IgD-negative memory B cell (primary cell): ENCODE results near the gene PEX14. TPM values are rescaled to one million over a fixed set of nuclear protein-coding genes. Genes with fewer than 3 reads are reported as not detected.
A peak's percentile ranks its signal among the peaks of the same experiment; 100 is the strongest.

ENCODE experiments used
- H3K27ac Mint-ChIP-seq, 3 donors: one replicate each; pipeline ENCODE4 v1.8.0; 2020 to 2022; ENCODE audit warnings: mild to moderate bottlenecking in 3 of 3, mixed read lengths in 3 of 3, moderate library complexity in 1 of 3
- H3K27me3 Mint-ChIP-seq: one replicate; pipeline ENCODE4 v1.8.0; 2021; ENCODE audit warnings: mixed read lengths
- H3K36me3 Mint-ChIP-seq: one replicate; pipeline ENCODE4 v1.8.0; 2020; ENCODE audit warnings: mild to moderate bottlenecking, mixed read lengths
- H3K4me1 Mint-ChIP-seq, 3 donors: one replicate each; pipeline ENCODE4 v1.8.0; 2020 to 2022; ENCODE audit warnings: mixed read lengths in 3 of 3, mild to moderate bottlenecking in 1 of 3
- H3K4me3 Mint-ChIP-seq, 4 donors: one replicate each; pipeline ENCODE4 v1.8.0; 2020 to 2022; ENCODE audit warnings: mild to moderate bottlenecking in 4 of 4, mixed read lengths in 4 of 4, moderate library complexity in 3 of 4
- H3K9me3 Mint-ChIP-seq, 3 donors: one replicate each; pipeline ENCODE4 v1.8.0; 2020 to 2021; ENCODE audit warnings: mixed read lengths in 3 of 3, mild to moderate bottlenecking in 1 of 3
- polyA plus RNA-seq: library from polyadenylated mRNA; unstranded; fragments of 300-500 nt; fragmentation: Illumina TruSeq; gene quantifications from one replicate; pipeline ENCODE4 v1.2.3, GENCODE V29; 2021

The PEX14 gene
- polyA plus RNA-seq, 1 donor from 2014 or later, result 7.6 TPM

DNA sequence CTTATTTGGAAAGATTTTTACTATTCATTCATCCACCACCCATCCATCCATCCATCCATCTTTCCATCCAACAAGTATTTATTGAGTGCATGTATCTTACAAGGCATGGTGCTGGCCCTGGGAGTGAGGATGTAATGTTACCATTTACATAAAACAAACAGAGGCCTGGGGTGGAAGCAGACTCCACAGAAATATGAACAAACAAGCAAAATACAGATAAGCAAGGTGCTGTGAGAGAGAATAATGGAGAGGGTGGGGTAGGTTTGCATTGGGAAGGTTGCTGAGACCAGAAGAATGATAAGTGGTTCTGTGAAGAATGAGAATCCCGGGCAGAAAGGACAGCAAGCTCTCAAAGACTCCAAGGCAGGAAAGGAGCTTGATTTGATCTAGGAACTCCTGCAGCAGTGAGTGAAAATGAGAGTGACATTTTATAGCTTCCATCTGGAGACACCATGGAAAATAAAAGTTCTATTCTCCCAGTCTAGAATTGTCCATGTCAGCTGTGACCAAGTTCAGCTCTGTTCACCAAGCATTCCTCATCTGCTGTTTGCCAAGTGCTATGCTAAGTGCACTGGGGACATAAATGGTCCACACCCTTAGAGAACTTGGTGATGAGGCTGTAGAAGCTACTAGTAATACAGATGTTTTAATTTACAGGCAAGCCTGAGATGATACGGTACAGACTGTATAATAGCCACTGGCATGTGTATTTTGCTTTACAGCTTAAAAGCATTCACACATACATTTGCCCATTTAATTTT, 75.3 kb downstream of the PEX14 start:
- Mint-ChIP-seq H3K27ac (no peak overlapping the region), H3K4me1 (peaks cover under 1 to 6% (median 3%) of the 10 kb centered on the region in 3 donors), H3K27me3 (peaks cover 1% of the 10 kb centered on the region), H3K4me3 (no peak overlapping the region), H3K36me3 (peaks cover 4% of the 10 kb centered on the region), H3K9me3 (no peaks in the 10 kb centered on the region)

DNA sequence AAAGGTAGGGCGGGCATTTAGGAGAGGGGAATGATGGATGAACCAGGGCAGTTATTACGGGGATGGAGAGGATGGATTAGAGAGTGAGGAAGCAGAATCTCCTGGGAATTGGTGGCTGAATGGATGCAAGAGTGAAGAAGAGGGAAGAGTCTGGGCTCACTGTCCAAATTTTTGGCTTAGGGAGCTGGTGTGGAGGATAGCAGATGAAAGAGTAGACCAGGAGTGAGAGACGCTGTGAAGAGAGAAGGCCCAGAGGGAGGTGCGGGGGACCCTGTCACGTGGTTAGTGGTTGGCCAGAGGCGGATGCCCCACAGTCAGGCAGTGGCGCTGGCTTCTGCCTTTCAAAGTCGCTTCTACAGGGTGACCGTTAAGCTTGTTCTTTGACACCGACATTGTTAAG, 78.4 kb downstream of the PEX14 start:
- H3K27ac Mint-ChIP-seq, result no peak overlapping the region
- H3K36me3 Mint-ChIP-seq, result peaks cover 2% of the 10 kb centered on the region
- H3K4me3 Mint-ChIP-seq, result no peak overlapping the region
- H3K9me3 Mint-ChIP-seq, result no peaks in the 10 kb centered on the region
- H3K27me3 Mint-ChIP-seq, result peaks cover 1% of the 10 kb centered on the region
- H3K4me1 Mint-ChIP-seq, result peaks cover 15 to 19% (median 17%) of the 10 kb centered on the region in 3 donors

- Mint-ChIP-seq H3K4me1 (peaks cover 14 to 19% (median 15%) of the 10 kb centered on the region in 3 donors), H3K9me3 (no peaks in the 10 kb centered on the region), H3K27ac (peak overlapping the region in 2 of 3 donors; percentile 39 to 87), H3K4me3 (peak overlapping the region in 2 of 4 donors; percentile 0 to 74), H3K27me3 (peaks cover 1% of the 10 kb centered on the region), H3K36me3 (peaks cover 5% of the 10 kb centered on the region)
Observed at GRCh38 chr1:10555635-10556429, 81.1 kb downstream of the PEX14 start.

GRCh38 chr1:10556430-10557005, 81.8 kb downstream of the PEX14 start:
- Mint-ChIP-seq H3K4me1 (peaks cover 14 to 19% (median 19%) of the 10 kb centered on the region in 3 donors), H3K27me3 (peaks cover 1% of the 10 kb centered on the region), H3K27ac (peak overlapping the region in 2 of 3 donors; percentile 39 to 87), H3K9me3 (no peaks in the 10 kb centered on the region), H3K4me3 (no peak overlapping the region), H3K36me3 (peaks cover 7% of the 10 kb centered on the region)

DNA sequence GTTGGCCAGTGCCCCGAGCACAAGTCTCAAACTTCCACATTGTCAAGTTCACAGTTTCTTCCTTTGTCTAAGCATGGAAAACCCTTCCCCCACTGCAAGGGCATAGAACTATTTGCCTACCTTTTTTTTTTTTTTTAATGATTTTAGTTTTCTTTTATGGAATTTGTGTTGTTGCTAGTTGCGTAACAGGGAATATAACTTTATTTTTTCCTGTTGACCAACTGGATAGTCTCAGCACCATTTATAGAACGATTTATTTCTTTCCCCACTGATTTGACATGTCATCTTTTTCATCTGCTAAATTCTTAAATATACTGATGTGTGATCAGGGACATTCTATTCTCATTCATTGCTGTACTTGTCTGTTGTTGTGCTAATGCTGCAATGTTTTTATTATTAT, 83.0 kb downstream of the PEX14 start:
- H3K36me3 Mint-ChIP-seq, result peaks cover 7% of the 10 kb centered on the region

GRCh38 chr1:10559386-10559785, 84.6 kb downstream of the PEX14 start:
- peaks cover 7% of the 10 kb centered on the region for H3K36me3 Mint-ChIP-seq
- no peak overlapping the region for H3K27ac Mint-ChIP-seq
- no peak overlapping the region for H3K4me3 Mint-ChIP-seq
- peaks cover 0 to 7% (median 2%) of the 10 kb centered on the region in 3 donors for H3K9me3 Mint-ChIP-seq
- peaks cover 18 to 19% (median 18%) of the 10 kb centered on the region in 3 donors for H3K4me1 Mint-ChIP-seq
- no peaks in the 10 kb centered on the region for H3K27me3 Mint-ChIP-seq

More for the DNA sequence above, 83.0 kb downstream of the PEX14 start:
- H3K27me3 Mint-ChIP-seq, result peaks cover 1% of the 10 kb centered on the region
- H3K27ac Mint-ChIP-seq, result no peak overlapping the region
- H3K9me3 Mint-ChIP-seq, result no peaks in the 10 kb centered on the region
- H3K4me1 Mint-ChIP-seq, result peaks cover 15 to 21% (median 19%) of the 10 kb centered on the region in 3 donors
- H3K4me3 Mint-ChIP-seq, result no peak overlapping the region

- Mint-ChIP-seq H3K4me3 (no peak overlapping the region), H3K27me3 (no peaks in the 10 kb centered on the region), H3K4me1 (peaks cover 5 to 7% (median 7%) of the 10 kb centered on the region in 3 donors), H3K36me3 (peaks cover 7% of the 10 kb centered on the region), H3K9me3 (peaks cover 0 to 7% (median 2%) of the 10 kb centered on the region in 3 donors), H3K27ac (no peak overlapping the region)
Observed at GRCh38 chr1:10561497-10561896, 86.7 kb downstream of the PEX14 start.

- H3K4me1 Mint-ChIP-seq, result peaks cover 2 to 6% (median 5%) of the 10 kb centered on the region in 3 donors
- no peak overlapping the region for H3K4me3 Mint-ChIP-seq
- H3K27me3 Mint-ChIP-seq, result no peaks in the 10 kb centered on the region
- peaks cover 7% of the 10 kb centered on the region for H3K36me3 Mint-ChIP-seq
- H3K9me3 Mint-ChIP-seq, result peaks cover 0 to 7% (median 2%) of the 10 kb centered on the region in 3 donors
- H3K27ac Mint-ChIP-seq, result peak overlapping the region in 1 of 3 donors; percentile 11
Observed at GRCh38 chr1:10561955-10562354, 87.2 kb downstream of the PEX14 start.

- H3K4me3 Mint-ChIP-seq, result no peak overlapping the region
- peaks cover 7% of the 10 kb centered on the region for H3K36me3 Mint-ChIP-seq
- H3K4me1 Mint-ChIP-seq, result peaks cover 0 to 6% (median 5%) of the 10 kb centered on the region in 3 donors
- H3K27ac Mint-ChIP-seq, result peak overlapping the region in 2 of 3 donors; percentile 54 to 57
- no peaks in the 10 kb centered on the region for H3K27me3 Mint-ChIP-seq
- peaks cover 0 to 7% (median 2%) of the 10 kb centered on the region in 3 donors for H3K9me3 Mint-ChIP-seq
Observed at GRCh38 chr1:10564063-10564462, 89.3 kb downstream of the PEX14 start.

DNA sequence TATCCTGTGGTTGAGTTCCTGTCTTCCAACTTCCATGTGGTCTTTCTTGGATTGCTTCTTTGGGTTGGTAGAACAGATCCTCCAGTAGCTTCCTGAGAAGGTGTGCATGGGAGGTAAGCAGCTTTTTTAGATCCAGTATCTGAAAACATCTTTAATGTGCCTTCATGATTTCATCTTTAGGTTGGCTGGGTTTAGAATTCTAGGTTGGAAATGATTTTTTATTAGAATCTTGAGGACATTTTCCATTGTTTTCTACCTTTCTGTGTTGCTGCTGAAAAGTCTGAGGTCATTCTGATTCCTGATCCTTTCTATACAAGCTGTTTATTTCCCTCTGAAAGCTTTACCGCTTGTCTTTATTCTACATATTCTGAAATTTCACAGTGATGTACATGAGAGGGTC, 94.8 kb downstream of the PEX14 start:
- Mint-ChIP-seq H3K27ac (no peak overlapping the region), H3K27me3 (no peaks in the 10 kb centered on the region)

DNA sequence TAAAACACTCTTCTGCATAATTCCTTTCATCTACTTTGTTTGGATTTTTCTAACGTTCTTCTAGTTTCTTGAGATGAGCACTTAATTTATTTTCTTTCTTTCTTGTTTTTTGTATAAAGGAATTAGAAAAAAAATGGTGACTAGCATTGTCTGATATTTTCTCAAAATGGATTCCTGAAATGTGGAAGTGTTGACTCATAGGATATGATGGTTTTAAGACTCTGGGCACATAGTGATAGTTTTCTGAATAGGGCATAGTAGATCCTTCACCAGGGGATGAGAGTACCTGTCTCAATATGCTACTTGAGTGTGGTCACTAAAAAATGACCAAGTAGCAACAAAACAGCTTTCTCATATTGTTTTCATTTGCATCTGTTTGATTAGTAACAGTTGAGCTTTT, 100.9 kb downstream of the PEX14 start:
- Mint-ChIP-seq H3K9me3 (no peaks in the 10 kb centered on the region), H3K4me1 (peaks cover 0 to 6% (median under 1%) of the 10 kb centered on the region in 3 donors), H3K4me3 (no peak overlapping the region), H3K36me3 (peaks cover 8% of the 10 kb centered on the region), H3K27ac (no peak overlapping the region), H3K27me3 (no peaks in the 10 kb centered on the region)

More for the DNA sequence above, 94.8 kb downstream of the PEX14 start:
- Mint-ChIP-seq H3K4me1 (peaks cover 0 to 4% (median 1%) of the 10 kb centered on the region in 3 donors), H3K9me3 (peaks cover 0 to 4% (median 0%) of the 10 kb centered on the region in 3 donors), H3K36me3 (peaks cover 8% of the 10 kb centered on the region), H3K4me3 (no peak overlapping the region)

- Mint-ChIP-seq H3K36me3 (peaks cover 11% of the 10 kb centered on the region), H3K9me3 (peaks cover 0 to 2% (median 0%) of the 10 kb centered on the region in 3 donors), H3K4me1 (peaks cover 0 to 6% (median 0%) of the 10 kb centered on the region in 3 donors), H3K4me3 (no peak overlapping the region), H3K27me3 (no peaks in the 10 kb centered on the region), H3K27ac (no peak overlapping the region)
Observed at GRCh38 chr1:10578070-10578469, 103.3 kb downstream of the PEX14 start.

DNA sequence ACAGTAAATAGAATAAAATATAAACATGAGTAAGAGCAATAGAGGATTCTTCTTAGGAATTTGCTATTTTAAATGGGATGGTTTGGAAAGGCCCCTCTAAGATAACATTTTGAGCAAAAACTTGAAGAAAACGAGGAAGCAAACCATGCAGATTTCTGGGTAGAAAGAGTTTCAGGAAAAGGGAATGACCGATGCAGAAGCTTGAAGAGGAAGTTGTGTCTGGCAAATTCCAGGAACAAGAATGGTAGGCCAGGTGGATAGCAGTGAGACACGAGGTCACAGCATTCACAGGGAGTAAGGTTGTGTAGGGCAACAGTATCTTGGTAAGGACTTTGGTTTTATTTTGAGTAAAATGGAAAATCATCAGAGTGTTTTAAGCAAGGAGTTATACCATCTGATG, 108.9 kb downstream of the PEX14 start:
- Mint-ChIP-seq H3K27ac (no peak overlapping the region), H3K27me3 (no peaks in the 10 kb centered on the region), H3K9me3 (peaks cover 0 to 2% (median 0%) of the 10 kb centered on the region in 3 donors), H3K4me1 (peaks cover 0 to 9% (median 3%) of the 10 kb centered on the region in 3 donors), H3K4me3 (no peak overlapping the region), H3K36me3 (peaks cover 9% of the 10 kb centered on the region)

GRCh38 chr1:10585242-10585641, 110.5 kb downstream of the PEX14 start:
- Mint-ChIP-seq H3K36me3 (peaks cover 9% of the 10 kb centered on the region), H3K27me3 (no peaks in the 10 kb centered on the region), H3K27ac (no peak overlapping the region), H3K4me3 (no peak overlapping the region), H3K9me3 (peaks cover 0 to 2% (median 0%) of the 10 kb centered on the region in 3 donors), H3K4me1 (peaks cover 0 to 9% (median 3%) of the 10 kb centered on the region in 3 donors)

DNA sequence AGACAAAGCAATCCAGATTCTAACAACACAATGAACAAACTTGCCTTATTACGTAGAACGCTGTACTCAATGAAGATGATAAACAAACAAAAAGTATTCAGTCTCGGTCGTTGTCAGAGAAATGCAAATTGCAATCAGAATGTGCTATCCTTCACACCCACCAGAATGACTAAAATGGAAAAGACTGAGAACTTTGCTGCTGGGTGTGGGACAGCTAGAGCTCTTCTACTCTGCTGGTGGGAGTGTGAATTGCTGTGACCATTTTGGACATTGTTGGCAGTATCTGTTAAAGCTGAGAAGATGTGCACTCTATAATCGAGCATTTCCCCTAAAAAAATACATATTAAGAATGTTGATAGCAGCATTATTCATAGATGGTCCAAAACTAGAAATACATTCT, 111.4 kb downstream of the PEX14 start:
- Mint-ChIP-seq H3K9me3 (no peaks in the 10 kb centered on the region), H3K4me3 (no peak overlapping the region), H3K27ac (no peak overlapping the region), H3K36me3 (peaks cover 6% of the 10 kb centered on the region), H3K4me1 (peaks cover 0 to 9% (median 3%) of the 10 kb centered on the region in 3 donors), H3K27me3 (no peaks in the 10 kb centered on the region)
